ENCODE data around the gene MILR1. TPM values are rescaled to one million over a fixed set of nuclear protein-coding genes. Genes with fewer than 3 reads are reported as not detected.

MILR1 gene
- total RNA-seq, 1 experiment from 2014 or later = 3.8 TPM

GRCh38 chr17:64402469-64402868, 46.4 kb upstream of the MILR1 start:
- Histone ChIP-seq H3K27me3 (ENCODE audit: insufficient read depth, low read length) (no peaks in the 10 kb centered on the region), H3K27ac (ENCODE audit: low read depth, low read length) (no peak overlapping the region), H3K79me2 (ENCODE audit: insufficient read depth, low read length) (no peaks in the 10 kb centered on the region), H3K4me2 (ENCODE audit: low read length) (no peak overlapping the region), H3K9me2 (ENCODE audit: insufficient read depth) (no peaks in the 10 kb centered on the region), H3K9ac (ENCODE audit: low read length) (no peak overlapping the region), H3K4me1 (ENCODE audit: control insufficient read depth in 1 of 2, insufficient read depth in 2 of 2, low read length in 2 of 2) (peaks cover 15 to 31% of the 10 kb centered on the region in 2 experiments), H3K36me3 (ENCODE audit: control insufficient read depth in 1 of 2, insufficient read depth in 2 of 2, low read length in 2 of 2) (no peaks in the 10 kb centered on the region), H4K20me1 (ENCODE audit: insufficient read depth) (no peaks in the 10 kb centered on the region), H3K4me3 (replicated peaks in 1 of 2; ENCODE audit: low read depth in 1 of 2, low read length in 2 of 2) (no peak overlapping the region), H2AFZ (ENCODE audit: low read depth, low read length, poor library complexity, severe bottlenecking) (no peak overlapping the region), H3K9me3 (ENCODE audit: control insufficient read depth in 1 of 2, insufficient read depth in 1 of 2, low read depth in 1 of 2, low read length in 2 of 2) (no peaks in the 10 kb centered on the region)
- TF ChIP-seq SIN3A (IDR thresholded peaks at IDR 0.05; ENCODE audit: low read depth) = no peak
- TF ChIP-seq TCF7L2 (IDR thresholded peaks at IDR 0.05; ENCODE audit: borderline replicate concordance, extremely low read depth, insufficient read depth, insufficient read length) = no peak
- no peak for TF ChIP-seq ZNF274 (IDR thresholded peaks at IDR 0.05; ENCODE audit: low read depth, low read length)
- TF ChIP-seq MAX (IDR thresholded peaks at IDR 0.05) = no peak
- no peak for TF ChIP-seq EZH2 (IDR thresholded peaks at IDR 0.05)
- no peak for TF ChIP-seq CTCF (IDR thresholded peaks at IDR 0.05 in 2 of 3, conservative IDR thresholded peaks at IDR 0.05 in 1 of 3; ENCODE audit: borderline replicate concordance in 1 of 3, insufficient read depth in 1 of 3, low read depth in 2 of 3, low read length in 2 of 3)
- TF ChIP-seq RAD21 (IDR thresholded peaks at IDR 0.05; ENCODE audit: low read depth) = no peak
- no peak for TF ChIP-seq CBX3 (IDR thresholded peaks at IDR 0.05; ENCODE audit: low read depth)
- no peak for TF ChIP-seq POLR2AphosphoS5 (IDR thresholded peaks at IDR 0.05; ENCODE audit: low read depth, low read length)
- TF ChIP-seq CEBPB (IDR thresholded peaks at IDR 0.05; ENCODE audit: low read depth) = no peak
- no peak for TF ChIP-seq FOSL1 (IDR thresholded peaks at IDR 0.05; ENCODE audit: low read depth)
- no peak for TF ChIP-seq EGR1 (IDR thresholded peaks at IDR 0.05; ENCODE audit: low read depth)
- no peak for TF ChIP-seq EZH2phosphoT487 (IDR thresholded peaks at IDR 0.05; ENCODE audit: borderline replicate concordance)
- TF ChIP-seq ATF3 (IDR thresholded peaks at IDR 0.05) = no peak
- TF ChIP-seq SP1 (IDR thresholded peaks at IDR 0.05; ENCODE audit: low read depth) = no peak
- no peak for TF ChIP-seq ZFX (IDR thresholded peaks at IDR 0.05)
- TF ChIP-seq ZBTB33 (IDR thresholded peaks at IDR 0.05; ENCODE audit: extremely low read depth, insufficient replicate concordance, low read length) = no peak
- TF ChIP-seq JUND (IDR thresholded peaks at IDR 0.05) = no peak
- no peak for TF ChIP-seq REST (IDR thresholded peaks at IDR 0.05; ENCODE audit: low read depth)
- TF ChIP-seq POLR2A (IDR thresholded peaks at IDR 0.05; ENCODE audit: borderline replicate concordance, extremely low read depth, insufficient read depth, insufficient read length) = no peak
- intact Hi-C loops (cut with micrococcal nuclease) = no loop called here
- no peak for DNase-seq (ENCODE audit: low read depth, low spot score)
- no peak for ATAC-seq
- BruUV-seq (replicated peaks) = no TSS peak
- POLR2A ChIA-PET = no interaction called here
- CTCF ChIA-PET = no interaction called here
- RAD21 ChIA-PET (ENCODE audit: low non-redundant PET in 1 of 2, low total read pairs in 2 of 2, uncharacterized antibody in 2 of 2, unreplicated experiment in 2 of 2) = no interaction called here

Data from HCT116 (cell line).